ENCODE results near the gene FAM241A.
A peak's percentile ranks its signal among the peaks of the same experiment; 100 is the strongest.

The FAM241A gene

GRCh38 chr4:112113864-112114263 lies 31.4 kb upstream of the FAM241A start:
- H3K36me3 ChIP-seq (ENCODE audit: control insufficient read depth, insufficient read depth, low read length): no peaks in the 10 kb centered on the region
- H3K4me3 ChIP-seq (ENCODE audit: extremely low read depth, insufficient read depth, low read length, poor library complexity, severe bottlenecking): no peak overlapping the region
- no peak overlapping the region for H3K27ac ChIP-seq (ENCODE audit: low read depth, low read length, severe bottlenecking)
- H3K9me3 ChIP-seq (ENCODE audit: control insufficient read depth, low read length): no peaks in the 10 kb centered on the region
- H3K4me1 ChIP-seq (ENCODE audit: control insufficient read depth, insufficient read depth, low read length, poor library complexity, severe bottlenecking): no peaks in the 10 kb centered on the region

GRCh38 chr4:112114452-112114851 lies 30.8 kb upstream of the FAM241A start:
- H3K4me1 ChIP-seq (ENCODE audit: control insufficient read depth, insufficient read depth, low read length, poor library complexity, severe bottlenecking): no peaks in the 10 kb centered on the region
- H3K9me3 ChIP-seq (ENCODE audit: control insufficient read depth, low read length): no peaks in the 10 kb centered on the region
- H3K27ac ChIP-seq (ENCODE audit: low read depth, low read length, severe bottlenecking): no peak overlapping the region
- H3K36me3 ChIP-seq (ENCODE audit: control insufficient read depth, insufficient read depth, low read length): no peaks in the 10 kb centered on the region
- no peak overlapping the region for H3K4me3 ChIP-seq (ENCODE audit: extremely low read depth, insufficient read depth, low read length, poor library complexity, severe bottlenecking)

GRCh38 chr4:112118742-112119352 lies 26.4 kb upstream of the FAM241A start:
- Histone ChIP-seq H3K4me1 (ENCODE audit: control insufficient read depth, insufficient read depth, low read length, poor library complexity, severe bottlenecking) (no peaks in the 10 kb centered on the region), H3K27ac (ENCODE audit: low read depth, low read length, severe bottlenecking) (no peak overlapping the region), H3K4me3 (ENCODE audit: extremely low read depth, insufficient read depth, low read length, poor library complexity, severe bottlenecking) (no peak overlapping the region), H3K36me3 (ENCODE audit: control insufficient read depth, insufficient read depth, low read length) (no peaks in the 10 kb centered on the region), H3K9me3 (ENCODE audit: control insufficient read depth, low read length) (no peaks in the 10 kb centered on the region)
- no CpG with 5 or more reads among the region's 1 CpG for WGBS, 2 experiments (ENCODE audit: insufficient coverage in 2 of 2)

- Histone ChIP-seq H3K9me3 (ENCODE audit: control insufficient read depth, low read length) (no peaks in the 10 kb centered on the region), H3K36me3 (ENCODE audit: control insufficient read depth, insufficient read depth, low read length) (no peaks in the 10 kb centered on the region), H3K27ac (ENCODE audit: low read depth, low read length, severe bottlenecking) (no peak overlapping the region), H3K4me1 (ENCODE audit: control insufficient read depth, insufficient read depth, low read length, poor library complexity, severe bottlenecking) (no peaks in the 10 kb centered on the region), H3K4me3 (ENCODE audit: extremely low read depth, insufficient read depth, low read length, poor library complexity, severe bottlenecking) (no peak overlapping the region)
- 100% methylated on average over 2 of the region's 3 CpGs; no CpG with 5 or more reads in 1 of the 2 experiments for WGBS, 2 experiments (ENCODE audit: insufficient coverage in 2 of 2)
These were observed 25.9 kb upstream of the FAM241A start for GRCh38 chr4:112119353-112119783.

GRCh38 chr4:112120021-112120420 lies 25.2 kb upstream of the FAM241A start:
- H3K36me3 ChIP-seq (ENCODE audit: control insufficient read depth, insufficient read depth, low read length): no peaks in the 10 kb centered on the region
- H3K9me3 ChIP-seq (ENCODE audit: control insufficient read depth, low read length): no peaks in the 10 kb centered on the region
- no peak overlapping the region for H3K4me3 ChIP-seq (ENCODE audit: extremely low read depth, insufficient read depth, low read length, poor library complexity, severe bottlenecking)
- H3K27ac ChIP-seq (ENCODE audit: low read depth, low read length, severe bottlenecking): no peak overlapping the region
- no peaks in the 10 kb centered on the region for H3K4me1 ChIP-seq (ENCODE audit: control insufficient read depth, insufficient read depth, low read length, poor library complexity, severe bottlenecking)
- 100% methylated on average over 1 of the region's 2 CpGs for WGBS, 2 experiments (ENCODE audit: insufficient coverage in 2 of 2)

- no CpG with 5 or more reads among the region's 3 CpGs for WGBS, 2 experiments (ENCODE audit: insufficient coverage in 2 of 2)
- Histone ChIP-seq H3K4me3 (ENCODE audit: extremely low read depth, insufficient read depth, low read length, poor library complexity, severe bottlenecking) (no peak overlapping the region), H3K36me3 (ENCODE audit: control insufficient read depth, insufficient read depth, low read length) (no peaks in the 10 kb centered on the region), H3K4me1 (ENCODE audit: control insufficient read depth, insufficient read depth, low read length, poor library complexity, severe bottlenecking) (peaks cover 12% of the 10 kb centered on the region), H3K9me3 (ENCODE audit: control insufficient read depth, low read length) (no peaks in the 10 kb centered on the region), H3K27ac (ENCODE audit: low read depth, low read length, severe bottlenecking) (no peak overlapping the region)
These were observed 19.8 kb upstream of the FAM241A start for GRCh38 chr4:112125416-112125815.

- H3K27ac ChIP-seq (ENCODE audit: low read depth, low read length, severe bottlenecking): no peak overlapping the region
- WGBS, 2 experiments (ENCODE audit: insufficient coverage in 2 of 2): 100% methylated on average over 1 of the region's 2 CpGs; no CpG with 5 or more reads in 1 of the 2 experiments
- peaks cover 12% of the 10 kb centered on the region for H3K4me1 ChIP-seq (ENCODE audit: control insufficient read depth, insufficient read depth, low read length, poor library complexity, severe bottlenecking)
- H3K4me3 ChIP-seq (ENCODE audit: extremely low read depth, insufficient read depth, low read length, poor library complexity, severe bottlenecking): no peak overlapping the region
- H3K36me3 ChIP-seq (ENCODE audit: control insufficient read depth, insufficient read depth, low read length): no peaks in the 10 kb centered on the region
- H3K9me3 ChIP-seq (ENCODE audit: control insufficient read depth, low read length): no peaks in the 10 kb centered on the region
These were observed 18.1 kb upstream of the FAM241A start for GRCh38 chr4:112127048-112127637.

GRCh38 chr4:112127803-112128202 lies 17.5 kb upstream of the FAM241A start:
- Histone ChIP-seq H3K27ac (ENCODE audit: low read depth, low read length, severe bottlenecking) (peak overlapping the region; percentile 30), H3K36me3 (ENCODE audit: control insufficient read depth, insufficient read depth, low read length) (no peaks in the 10 kb centered on the region), H3K4me3 (ENCODE audit: extremely low read depth, insufficient read depth, low read length, poor library complexity, severe bottlenecking) (no peak overlapping the region), H3K4me1 (ENCODE audit: control insufficient read depth, insufficient read depth, low read length, poor library complexity, severe bottlenecking) (peaks cover 12% of the 10 kb centered on the region), H3K9me3 (ENCODE audit: control insufficient read depth, low read length) (no peaks in the 10 kb centered on the region)
- 55% methylated on average over 2 of the region's 3 CpGs; no CpG with 5 or more reads in 1 of the 2 experiments for WGBS, 2 experiments (ENCODE audit: insufficient coverage in 2 of 2)

GRCh38 chr4:112128452-112128851 lies 16.8 kb upstream of the FAM241A start:
- Histone ChIP-seq H3K9me3 (ENCODE audit: control insufficient read depth, low read length) (no peaks in the 10 kb centered on the region), H3K4me3 (ENCODE audit: extremely low read depth, insufficient read depth, low read length, poor library complexity, severe bottlenecking) (no peak overlapping the region), H3K4me1 (ENCODE audit: control insufficient read depth, insufficient read depth, low read length, poor library complexity, severe bottlenecking) (peaks cover 12% of the 10 kb centered on the region), H3K27ac (ENCODE audit: low read depth, low read length, severe bottlenecking) (no peak overlapping the region), H3K36me3 (ENCODE audit: control insufficient read depth, insufficient read depth, low read length) (no peaks in the 10 kb centered on the region)
- WGBS, 2 experiments (ENCODE audit: insufficient coverage in 2 of 2): no CpG with 5 or more reads among the region's 2 CpGs

- whole genome bisulfite sequencing, 2 experiments (ENCODE audit: insufficient coverage in 2 of 2): 6% methylated on average over 3 of the region's 4 CpGs; no CpG with 5 or more reads in 1 of the 2 experiments
- Histone ChIP-seq H3K27ac (ENCODE audit: low read depth, low read length, severe bottlenecking) (no peak overlapping the region), H3K4me3 (ENCODE audit: extremely low read depth, insufficient read depth, low read length, poor library complexity, severe bottlenecking) (no peak overlapping the region), H3K9me3 (ENCODE audit: control insufficient read depth, low read length) (no peaks in the 10 kb centered on the region), H3K4me1 (ENCODE audit: control insufficient read depth, insufficient read depth, low read length, poor library complexity, severe bottlenecking) (peaks cover 12% of the 10 kb centered on the region), H3K36me3 (ENCODE audit: control insufficient read depth, insufficient read depth, low read length) (no peaks in the 10 kb centered on the region)
These were observed 14.3 kb upstream of the FAM241A start for GRCh38 chr4:112130906-112131305.

- Histone ChIP-seq H3K4me3 (ENCODE audit: extremely low read depth, insufficient read depth, low read length, poor library complexity, severe bottlenecking) (no peak overlapping the region), H3K9me3 (ENCODE audit: control insufficient read depth, low read length) (no peaks in the 10 kb centered on the region), H3K36me3 (ENCODE audit: control insufficient read depth, insufficient read depth, low read length) (no peaks in the 10 kb centered on the region), H3K4me1 (ENCODE audit: control insufficient read depth, insufficient read depth, low read length, poor library complexity, severe bottlenecking) (no peaks in the 10 kb centered on the region), H3K27ac (ENCODE audit: low read depth, low read length, severe bottlenecking) (no peak overlapping the region)
- 92 to 95% methylated on average over 5 of the region's 5 CpGs for WGBS, 2 experiments (ENCODE audit: insufficient coverage in 2 of 2)
These were observed 8.7 kb upstream of the FAM241A start for GRCh38 chr4:112136551-112136950.

Measured in mesodermal cell (in vitro differentiated cells).